Endothelial cell of umbilical vein (primary cell): Measurements from ENCODE around the gene CNKSR2. TPM values are rescaled to one million over a fixed set of nuclear protein-coding genes. Genes with fewer than 3 reads are reported as not detected.

Source experiments
- BruUV-seq: library from RNA; stranded (reverse); fragments of 400-500 nt; replicated peaks from 2 replicates; lab custom pipeline; 2021; lab: Mats Ljungman, UMichigan
- CTCF ChIA-PET: fragments of 300-600, 350-600 bp; sonication (Branson Sonifier 250); formaldehyde crosslinking; loops from one replicate; lab custom pipeline; 2021; ENCODE audit warnings: antibody characterized with exemption, inconsistent platforms; lab: Charles Lee
- POLR2A ChIA-PET: fragments of 300-600, 350-600 bp; sonication (Branson Sonifier 250); formaldehyde crosslinking; loops from one replicate; lab custom pipeline; 2021; ENCODE audit warnings: antibody characterized with exemption, inconsistent platforms; lab: Charles Lee
- DNase-seq: peaks from one replicate; pipeline ENCODE4 v3.0.0-alpha.2; 2011; ENCODE audit warnings: low read depth, low spot score
- FAIRE-seq: peaks from 2 replicates; lab custom pipeline; 2011; peaks lifted over from hg19 to GRCh38; lab: Jason Lieb, UNC
- H2AFZ ChIP-seq: 2 replicates; pipeline ENCODE4 v1.6.0; 2012; ENCODE audit warnings: low read depth, low read length, control low read depth, inconsistent platforms
- H3K27ac ChIP-seq: 2 replicates; pipeline ENCODE4 v1.5.1; 2011; ENCODE audit warnings: low read depth, mild to moderate bottlenecking, control low read depth, low read length, moderate library complexity; ENCODE audit not compliant: insufficient read depth
- H3K27me3 ChIP-seq, 2 experiments: 2 replicates each; pipeline versions ENCODE4 v1.6.0 to v1.6.1; 2011; ENCODE audit warnings: low read length in 2 of 2, mixed read lengths in 1 of 2; ENCODE audit not compliant: control insufficient read depth in 2 of 2, insufficient read depth in 2 of 2
- H3K36me3 ChIP-seq, 2 experiments: 2 replicates in 1 of 2; 3 replicates in 1 of 2; pipeline ENCODE4 v1.5.1; 2011; ENCODE audit warnings: low read length in 2 of 2, mild to moderate bottlenecking in 1 of 2, moderate library complexity in 1 of 2; ENCODE audit not compliant: control insufficient read depth in 2 of 2, insufficient read depth in 2 of 2; ENCODE audit errors: extremely low read depth in 1 of 2
- H3K4me1 ChIP-seq: 3 replicates; pipeline ENCODE4 v1.5.1; 2011; ENCODE audit warnings: mild to moderate bottlenecking, low read length; ENCODE audit not compliant: control insufficient read depth, insufficient read depth; ENCODE audit errors: extremely low read depth
- H3K4me2 ChIP-seq: 2 replicates; pipeline ENCODE4 v1.6.1; 2011; ENCODE audit warnings: low read length, control low read depth, mixed read lengths; ENCODE audit not compliant: insufficient read depth
- H3K4me3 ChIP-seq, 3 experiments: fragments of 200-600 bp in 1 of 3; sonication (generic), shearing (Covaris generic) in 1 of 3; replicated peaks in 1 of 3; 2 replicates each; pipeline ENCODE4 v1.5.1; 2011 to 2016; ENCODE audit warnings: control low read depth in 3 of 3, low read length in 3 of 3, mild to moderate bottlenecking in 2 of 3, inconsistent platforms in 1 of 3, low read depth in 1 of 3, moderate library complexity in 1 of 3; ENCODE audit not compliant: insufficient read depth in 1 of 3
- H3K79me2 ChIP-seq: 2 replicates; pipeline ENCODE4 v1.6.0; 2012; ENCODE audit warnings: low read length, inconsistent platforms; ENCODE audit not compliant: control insufficient read depth, insufficient read depth
- H3K9ac ChIP-seq: replicated peaks from 2 replicates; pipeline ENCODE3; 2011; ENCODE audit warnings: low read length, control low read depth; ENCODE audit not compliant: insufficient read depth; ENCODE audit errors: extremely low read depth
- H3K9me1 ChIP-seq: replicated peaks from 3 replicates; pipeline ENCODE4 v1.6.0; 2011; ENCODE audit warnings: mild to moderate bottlenecking, low read length; ENCODE audit not compliant: control insufficient read depth, insufficient read depth; ENCODE audit errors: extremely low read depth
- H3K9me3 ChIP-seq: replicated peaks from 2 replicates; pipeline ENCODE4 v1.5.1; 2012; ENCODE audit warnings: low read length, inconsistent platforms; ENCODE audit not compliant: control insufficient read depth, insufficient read depth
- H4K20me1 ChIP-seq: replicated peaks from 2 replicates; pipeline ENCODE3; 2011; ENCODE audit warnings: mild to moderate bottlenecking, low read length; ENCODE audit not compliant: control insufficient read depth, insufficient read depth; ENCODE audit errors: extremely low read depth
- CTCF ChIP-seq, 2 donors: IDR thresholded peaks; 1 replicate in 1 of 2; 2 replicates in 1 of 2; pipeline ENCODE4 v1.5.1; 2011; ENCODE audit warnings: low read length in 2 of 2, mild to moderate bottlenecking in 2 of 2, moderate library complexity in 2 of 2, control low read depth in 1 of 2, inconsistent platforms in 1 of 2, low read depth in 1 of 2; ENCODE audit not compliant: insufficient read depth in 1 of 2; ENCODE audit errors: extremely low read depth in 1 of 2
- EZH2 ChIP-seq: IDR thresholded peaks from 2 replicates; pipeline ENCODE4 v1.6.1; 2012; ENCODE audit warnings: borderline replicate concordance, low read depth, mild to moderate bottlenecking, moderate library complexity, low read length, inconsistent platforms; ENCODE audit not compliant: severe bottlenecking
- FOS ChIP-seq: IDR thresholded peaks from 2 replicates; pipeline ENCODE4 v1.6.1; 2011; ENCODE audit warnings: mild to moderate bottlenecking, low read length, moderate library complexity, borderline replicate concordance; ENCODE audit not compliant: insufficient read depth
- GATA2 ChIP-seq: IDR thresholded peaks from 2 replicates; pipeline ENCODE4 v1.7.0; 2011; ENCODE audit warnings: low read depth, mild to moderate bottlenecking, moderate library complexity, mixed read lengths, low read length; ENCODE audit not compliant: insufficient read length, insufficient read depth
- JUN ChIP-seq: IDR thresholded peaks from 2 replicates; pipeline ENCODE4 v1.6.1; 2011; ENCODE audit warnings: borderline replicate concordance, low read depth; ENCODE audit not compliant: insufficient read length, insufficient read depth
- MAX ChIP-seq: IDR thresholded peaks from 2 replicates; pipeline ENCODE4 v1.6.1; 2011; ENCODE audit not compliant: insufficient read depth, insufficient read length
- MYC ChIP-seq: IDR thresholded peaks from one replicate; pipeline ENCODE4 v1.6.1; 2011; ENCODE audit warnings: mild to moderate bottlenecking, low read depth, low read length
- POLR2A ChIP-seq: IDR thresholded peaks from 2 replicates; pipeline ENCODE4 v1.6.1; 2012; ENCODE audit warnings: low read depth, mild to moderate bottlenecking, control low read depth, low read length
- POLR2AphosphoS5 ChIP-seq: IDR thresholded peaks from 2 replicates; pipeline ENCODE4 v1.6.1; 2012; ENCODE audit warnings: low read depth, mild to moderate bottlenecking, control low read depth, low read length, moderate library complexity; ENCODE audit not compliant: insufficient read depth
- dilution Hi-C: fragments of 300-500 bp; cut with MboI; formaldehyde crosslinking; loops from one replicate; pipeline ENCODE4 v1.15.0; 2019; ENCODE audit warnings: low sequenced_read_pairs; ENCODE audit not compliant: extremely low pct_ligation_motif_present
- intact Hi-C: fragments of 100-400 bp; cut with micrococcal nuclease; formaldehyde crosslinking; loops from one replicate; pipeline ENCODE4 v1.10.0; 2022
- polyA plus RNA-seq, 4 experiments: library from polyadenylated mRNA; depleted of rRNA in 3 of 4; stranded (reverse) in 3 of 4; unstranded in 1 of 4; fragments of >200 nt; gene quantifications; 2 replicates each; pipeline versions ENCODE4 v1.2.1 to v1.2.3, GENCODE V29; 2011 to 2012; ENCODE audit warnings: missing spikeins in 1 of 4
- total RNA-seq: library from RNA; stranded (reverse); gene quantifications from 2 replicates; pipeline ENCODE4 v1.2.3, GENCODE V29; 2021

The CNKSR2 gene
- total and polyA plus RNA-seq, 2 donors (not counting 3 experiments of a cell fraction or from before 2014, with no cell fraction given), result 0.13 TPM; not detected in 1

GRCh38 chrX:21674430-21675186 is 300.4 kb downstream of the CNKSR2 start:
- BruUV-seq, result no TSS peak
- no peak for TF ChIP-seq GATA2
- ChIA-PET CTCF (no interaction called here), POLR2A (no interaction called here)
- dilution Hi-C loops, result no loop called here
- H4K20me1 ChIP-seq, result no peaks in the 10 kb centered on the region
- DNase-seq, result no peak
- no peaks in the 10 kb centered on the region for H3K27me3 ChIP-seq
- H3K9ac ChIP-seq, result no peak overlapping the region
- intact Hi-C loops, result no loop called here
- no peak overlapping the region for H3K4me2 ChIP-seq
- no peaks in the 10 kb centered on the region for H3K9me3 ChIP-seq
- no peak overlapping the region for H3K27ac ChIP-seq
- no peaks in the 10 kb centered on the region for H3K79me2 ChIP-seq
- H3K4me1 ChIP-seq, result no peaks in the 10 kb centered on the region
- no peaks in the 10 kb centered on the region for H3K9me1 ChIP-seq
- no peak for FAIRE-seq
- no peak overlapping the region for H2AFZ ChIP-seq
- no peaks in the 10 kb centered on the region for H3K36me3 ChIP-seq
- no peak overlapping the region for H3K4me3 ChIP-seq

- BruUV-seq, result no TSS peak
These were observed 301.7 kb downstream of the CNKSR2 start for GRCh38 chrX:21675931-21676330.

More at GRCh38 chrX:21675931-21676330, 301.7 kb downstream of the CNKSR2 start:
- no peak overlapping the region for H3K27ac ChIP-seq
- ChIA-PET POLR2A (no interaction called here), CTCF (no interaction called here)
- H3K36me3 ChIP-seq, result no peaks in the 10 kb centered on the region
- no peak overlapping the region for H3K4me3 ChIP-seq
- no peak overlapping the region for H3K9ac ChIP-seq
- no peak overlapping the region for H2AFZ ChIP-seq
- FAIRE-seq (no peak), DNase-seq (no peak)
- no peaks in the 10 kb centered on the region for H3K4me1 ChIP-seq
- H3K4me2 ChIP-seq, result no peak overlapping the region
- H4K20me1 ChIP-seq, result no peaks in the 10 kb centered on the region
- dilution Hi-C loops, result no loop called here
- no peak for TF ChIP-seq JUN
- TF ChIP-seq MAX, result no peak
- TF ChIP-seq POLR2AphosphoS5, result no peak
- no peak for TF ChIP-seq MYC
- TF ChIP-seq POLR2A, result no peak
- TF ChIP-seq CTCF (IDR thresholded peaks at IDR 0.05; ENCODE audit: extremely low read depth in 1 of 2, insufficient read depth in 1 of 2, low read depth in 1 of 2, low read length in 2 of 2), result no peak
- no peak for TF ChIP-seq FOS
- TF ChIP-seq GATA2, result no peak
- no peak for TF ChIP-seq EZH2
- H3K9me3 ChIP-seq, result no peaks in the 10 kb centered on the region
- intact Hi-C loops, result no loop called here
- H3K79me2 ChIP-seq, result no peaks in the 10 kb centered on the region
- H3K27me3 ChIP-seq, result no peaks in the 10 kb centered on the region
- H3K9me1 ChIP-seq, result no peaks in the 10 kb centered on the region
